ENCODE data around the gene PPP1R18.
A peak's percentile ranks its signal among the peaks of the same experiment; 100 is the strongest.
"Not testable (repeated sequence)": the region's sequence is repeated elsewhere in the genome, so short reads cannot be mapped to it uniquely, and the experiment has no call there.

Gene PPP1R18

GRCh38 chr6:30719791-30720737, 33.6 kb upstream of the PPP1R18 start, which contains the start of gene TUBB:
Gene TUBB, plus strand, starts transcription at chr6:30720352. Its CDS starts 155 bp downstream, at chr6:30720507.
- DNase-seq (ENCODE audit: low read depth, low spot score): peak; percentile 89

DNA sequence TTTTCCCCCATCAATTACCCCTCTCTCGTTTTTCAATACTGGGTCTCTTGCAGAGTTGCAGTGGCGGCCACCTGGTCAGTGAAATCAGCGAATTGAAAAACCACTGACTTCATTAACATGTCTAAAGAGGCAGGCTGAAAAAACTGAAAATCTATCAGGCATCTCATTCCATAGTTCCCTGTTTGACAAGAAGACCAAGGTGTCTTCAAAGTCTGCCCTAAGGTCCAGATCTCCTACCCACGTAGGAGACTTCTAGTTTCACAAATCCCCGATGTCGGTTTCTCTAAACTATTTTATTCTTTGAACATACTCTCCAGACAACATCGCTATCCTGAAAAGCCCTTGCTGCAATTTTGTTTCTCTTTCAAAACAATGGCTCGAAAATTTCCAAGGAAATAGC, 32.9 kb upstream of the PPP1R18 start:
- DNase-seq (ENCODE audit: low read depth, low spot score): no peak

- not testable (repeated sequence) for DNase-seq (ENCODE audit: low read depth, low spot score)
Measured at GRCh38 chr6:30717845-30718720, 31.6 kb upstream of the PPP1R18 start.

- DNase-seq (ENCODE audit: low read depth, low spot score): peak; percentile 98
Measured at GRCh38 chr6:30717129-30717844, 30.8 kb upstream of the PPP1R18 start, which contains the start of gene MDC1. Gene MDC1, minus strand, starts transcription at chr6:30717281. Its CDS starts 2,106 bp downstream, at chr6:30715175.

DNA sequence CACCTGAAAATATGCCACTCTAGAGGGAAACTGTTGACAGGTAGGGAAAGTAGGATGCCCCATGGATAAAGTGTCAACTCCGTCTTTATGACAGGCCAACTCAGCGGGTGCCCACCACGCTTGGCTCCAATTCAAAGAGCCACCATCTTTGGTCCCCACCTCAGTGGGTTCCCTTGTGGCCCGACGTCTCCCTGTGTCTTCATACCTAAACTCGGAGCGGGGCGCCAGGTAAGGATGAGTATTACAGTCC, 30.4 kb upstream of the PPP1R18 start:
- DNase-seq (ENCODE audit: low read depth, low spot score): no peak

DNA sequence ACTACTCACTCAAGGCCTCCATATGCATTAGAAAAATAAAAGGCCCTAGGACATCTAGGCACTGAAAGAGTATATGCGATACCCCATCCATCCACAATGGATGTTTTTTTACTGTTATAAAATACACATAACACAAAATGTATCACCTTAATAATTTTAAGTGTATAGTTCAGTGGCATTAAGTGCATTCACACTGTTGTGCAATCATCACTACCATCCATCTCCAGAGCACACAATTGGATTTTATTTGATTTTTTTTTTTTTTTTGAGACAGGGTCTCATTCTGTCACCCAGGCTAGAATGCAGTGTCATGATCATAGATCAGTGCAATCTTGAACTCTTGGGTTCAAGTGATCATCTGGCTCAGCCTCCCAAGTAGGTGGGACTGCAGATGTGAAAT, 27.8 kb upstream of the PPP1R18 start:
- DNase-seq (ENCODE audit: low read depth, low spot score): no peak

GRCh38 chr6:30712441-30712945, 26.0 kb upstream of the PPP1R18 start:
- no peak for DNase-seq (ENCODE audit: low read depth, low spot score)

DNA sequence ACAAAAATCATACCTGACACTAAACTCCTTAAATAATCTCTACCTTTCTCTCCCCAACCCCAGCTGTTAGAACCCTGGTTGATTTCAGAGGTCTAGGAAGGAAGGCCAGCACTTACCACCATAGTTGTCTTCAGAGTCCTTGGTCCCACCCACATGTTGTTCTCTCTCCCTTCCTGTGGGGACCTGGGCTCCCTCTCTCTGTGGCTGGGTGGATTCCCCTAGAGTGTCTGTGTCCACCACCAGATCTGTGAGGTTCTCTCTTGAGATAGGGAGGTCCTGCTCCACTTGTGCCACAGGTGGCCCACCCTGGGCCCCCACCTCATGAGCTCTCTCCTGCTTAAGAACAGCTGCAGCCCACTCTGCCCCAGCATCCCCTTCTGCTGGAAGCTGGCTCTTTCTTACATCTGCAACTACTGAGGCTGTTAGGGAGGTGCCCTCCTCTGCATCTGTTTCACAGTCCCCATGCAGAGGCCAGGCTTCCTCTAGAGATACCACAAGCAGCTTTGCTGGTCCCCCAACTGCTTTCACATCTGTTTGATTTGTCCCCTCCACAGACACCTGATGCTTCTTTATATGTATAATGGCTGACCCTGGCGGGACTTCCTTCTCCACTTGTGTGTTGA, 25.4 kb upstream of the PPP1R18 start:
- DNase-seq (ENCODE audit: low read depth, low spot score): no peak

DNA sequence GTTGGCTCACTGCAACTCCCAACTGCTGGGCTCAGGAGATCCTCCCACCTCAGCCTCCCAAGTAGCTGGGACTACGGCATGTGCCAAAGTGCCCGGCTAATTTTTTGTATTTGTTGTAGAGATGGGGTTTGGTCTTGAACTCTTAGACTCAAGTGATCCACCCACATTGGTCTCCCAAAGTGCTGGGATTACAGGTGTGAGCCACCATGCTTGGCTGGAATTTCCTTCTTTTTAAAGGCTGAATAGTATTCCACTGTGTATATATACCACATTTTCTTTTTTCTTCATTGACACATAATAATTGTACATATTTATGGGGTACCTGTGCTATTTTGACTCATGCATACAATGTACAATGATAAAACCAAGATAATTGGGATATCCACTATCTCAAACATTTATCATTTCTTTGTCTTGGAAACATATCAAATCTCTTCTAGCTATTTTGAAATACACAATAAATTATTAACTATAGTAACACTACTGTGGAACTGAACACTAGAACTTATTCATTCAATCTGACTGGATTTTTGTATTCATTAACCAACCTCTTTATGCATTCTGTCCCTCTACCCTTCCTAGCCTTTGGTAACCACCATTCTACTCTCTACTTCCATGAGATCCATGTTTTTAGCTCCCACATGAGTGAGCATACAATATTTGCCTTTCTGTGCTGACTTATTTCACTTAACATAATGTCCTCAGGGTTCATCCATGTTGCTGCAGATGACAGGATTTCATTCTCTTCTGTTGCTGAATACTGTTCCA, 22.8 kb upstream of the PPP1R18 start:
- DNase-seq (ENCODE audit: low read depth, low spot score): no peak

- no peak for DNase-seq (ENCODE audit: low read depth, low spot score)
Measured at GRCh38 chr6:30707281-30707850, 20.9 kb upstream of the PPP1R18 start.

- no peak for DNase-seq (ENCODE audit: low read depth, low spot score)
Measured at GRCh38 chr6:30705620-30706019, 19.2 kb upstream of the PPP1R18 start.

DNA sequence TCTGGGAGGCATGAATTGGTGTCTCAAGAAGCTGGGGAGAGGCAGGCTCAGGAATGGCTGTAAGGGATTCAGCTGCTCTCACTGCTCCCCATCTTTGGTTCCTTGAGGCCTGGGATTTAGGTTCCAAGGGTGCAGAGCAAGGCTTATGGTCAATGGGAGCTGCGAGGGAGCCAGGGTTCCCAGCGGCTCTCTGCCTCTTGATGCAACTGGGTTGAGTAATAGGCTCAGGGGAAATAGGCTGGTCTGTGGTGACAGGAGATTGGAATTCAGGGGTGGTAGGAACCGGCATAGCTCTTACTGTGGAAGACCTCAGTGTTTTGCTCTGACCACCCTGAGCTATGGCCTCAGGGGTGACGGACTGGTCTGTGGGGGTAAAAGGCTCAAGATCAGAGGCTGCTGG, 17.4 kb upstream of the PPP1R18 start:
- no peak for DNase-seq (ENCODE audit: low read depth, low spot score)

GRCh38 chr6:30703011-30703410, 16.6 kb upstream of the PPP1R18 start:
- DNase-seq (ENCODE audit: low read depth, low spot score): no peak

- DNase-seq (ENCODE audit: low read depth, low spot score): no peak
Measured at GRCh38 chr6:30700340-30700739, 13.9 kb upstream of the PPP1R18 start.

- no peak for DNase-seq (ENCODE audit: low read depth, low spot score)
Measured at GRCh38 chr6:30696432-30696831, 10.0 kb upstream of the PPP1R18 start.

- DNase-seq (ENCODE audit: low read depth, low spot score): no peak
Measured at GRCh38 chr6:30691208-30691847, 4.9 kb upstream of the PPP1R18 start.

DNA sequence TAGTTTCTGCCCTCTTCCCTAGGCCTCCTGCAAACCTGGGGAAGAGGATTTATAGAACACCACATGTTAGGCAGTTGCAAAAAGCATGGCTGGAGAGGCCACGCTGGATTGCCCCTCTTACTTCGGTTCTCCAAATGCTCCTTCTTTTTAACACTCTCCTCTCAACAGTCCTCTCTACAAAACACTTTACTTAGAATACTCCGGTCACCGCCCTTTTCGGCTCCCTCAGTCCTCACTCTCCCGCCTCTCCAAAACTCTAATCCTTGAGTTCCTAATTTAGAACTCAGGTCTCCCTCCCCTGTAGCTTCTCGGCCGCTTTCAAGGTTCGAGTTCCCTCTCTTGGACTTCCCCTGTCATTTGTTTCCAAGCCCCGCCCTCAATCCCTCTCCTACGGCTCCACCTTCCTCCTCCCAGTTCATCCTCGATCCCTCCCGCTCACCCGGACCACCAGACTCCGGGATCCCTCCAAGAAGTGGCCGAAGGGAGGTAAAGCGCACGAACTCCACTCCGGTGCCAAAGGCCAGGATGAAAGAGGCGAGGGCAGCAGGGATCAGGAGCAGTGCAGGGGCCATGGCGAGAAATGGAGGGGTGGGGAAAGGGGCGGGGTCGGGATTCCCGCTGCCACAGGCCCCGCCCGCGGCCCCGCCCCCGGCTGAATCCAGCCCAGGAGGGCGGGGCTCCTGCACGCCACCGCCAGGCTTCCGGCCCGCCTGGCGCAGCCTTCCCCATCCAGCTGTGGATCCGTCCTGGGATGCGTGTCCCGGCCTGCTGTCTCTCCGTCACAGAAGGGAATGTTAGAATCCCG, 4.2 kb upstream of the PPP1R18 start, which contains the start of gene NRM:
TSS of gene NRM (minus strand) at position 582 of the 805 bp plus-strand sequence. CDS start at position 572, 10 bp downstream.
- peak; percentile 38 for DNase-seq (ENCODE audit: low read depth, low spot score)

DNA sequence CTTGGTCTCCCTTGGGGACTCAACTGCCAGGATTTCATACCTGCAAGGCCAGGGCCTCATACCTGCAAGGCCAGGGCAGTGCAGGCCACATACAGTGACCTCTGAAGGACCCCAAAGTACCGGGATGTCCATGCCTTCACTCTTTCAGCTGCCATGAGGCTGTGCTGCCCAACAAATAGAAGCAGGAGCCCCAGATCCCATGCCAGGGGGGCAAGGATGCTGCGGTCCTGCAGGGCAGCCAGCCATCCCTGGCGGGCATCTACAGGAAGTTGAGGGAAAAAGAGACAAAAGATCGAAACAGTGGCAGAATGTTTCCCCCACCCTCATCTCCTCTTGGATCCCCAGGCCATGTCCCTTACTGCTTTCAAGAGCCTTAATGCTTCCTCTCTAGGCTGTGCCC, 3.5 kb upstream of the PPP1R18 start:
- DNase-seq (ENCODE audit: low read depth, low spot score): no peak
